Keratinocyte (primary cell): ENCODE measurements around the gene OVOL2. TPM values are rescaled to one million over a fixed set of nuclear protein-coding genes. Genes with fewer than 3 reads are reported as not detected.

Experiments used
- DNase-seq: peaks from one replicate; pipeline ENCODE4 v3.0.0-alpha.2; 2011; ENCODE audit warnings: low read depth, missing footprints, low spot score
- FAIRE-seq: peaks from 2 replicates; lab custom pipeline; 2011; peaks lifted over from hg19 to GRCh38; lab: Jason Lieb, UNC
- H2AFZ ChIP-seq: 2 replicates; pipeline ENCODE4 v1.6.0; 2012; ENCODE audit warnings: low read length, control low read depth, inconsistent platforms; ENCODE audit not compliant: control insufficient read depth
- H3K27ac ChIP-seq: 2 replicates; pipeline ENCODE4 v1.5.1; 2011; ENCODE audit warnings: low read length; ENCODE audit not compliant: control insufficient read depth, insufficient read depth
- H3K27me3 ChIP-seq: 3 replicates; pipeline ENCODE4 v1.6.0; 2011; ENCODE audit warnings: low read length; ENCODE audit not compliant: control insufficient read depth, insufficient read depth; ENCODE audit errors: extremely low read depth
- H3K36me3 ChIP-seq, 2 experiments: 2 replicates in 1 of 2; 3 replicates in 1 of 2; pipeline ENCODE4 v1.5.1; 2011; ENCODE audit warnings: low read length in 2 of 2, mild to moderate bottlenecking in 1 of 2; ENCODE audit not compliant: control insufficient read depth in 2 of 2, insufficient read depth in 2 of 2; ENCODE audit errors: extremely low read depth in 1 of 2
- H3K4me1 ChIP-seq: 3 replicates; pipeline ENCODE4 v1.5.1; 2011; ENCODE audit warnings: low read length; ENCODE audit not compliant: control insufficient read depth, insufficient read depth; ENCODE audit errors: extremely low read depth
- H3K4me2 ChIP-seq: 3 replicates; pipeline ENCODE4 v1.6.0; 2011; ENCODE audit warnings: low read depth, low read length; ENCODE audit not compliant: control insufficient read depth, insufficient read depth; ENCODE audit errors: extremely low read depth
- H3K4me3 ChIP-seq, 3 experiments: fragments of 200-600 bp in 1 of 3; sonication (generic) in 1 of 3; 2 replicates in 2 of 3; 3 replicates in 1 of 3; pipeline ENCODE4 v1.5.1; 2011 to 2016; ENCODE audit warnings: low read length in 3 of 3, mild to moderate bottlenecking in 3 of 3, control low read depth in 2 of 3, inconsistent platforms in 1 of 3, low read depth in 1 of 3, mixed read lengths in 1 of 3, mixed run types in 1 of 3, moderate library complexity in 1 of 3; ENCODE audit not compliant: control insufficient read depth in 2 of 3, insufficient read depth in 2 of 3; ENCODE audit errors: extremely low read depth in 1 of 3
- H3K79me2 ChIP-seq: 2 replicates; pipeline ENCODE4 v1.6.0; 2012; ENCODE audit warnings: low read length; ENCODE audit not compliant: control insufficient read depth, insufficient read depth
- H3K9ac ChIP-seq: 3 replicates; pipeline ENCODE4 v1.6.0; 2011; ENCODE audit warnings: low read length; ENCODE audit not compliant: control insufficient read depth, insufficient read depth; ENCODE audit errors: extremely low read depth
- H3K9me1 ChIP-seq: 3 replicates; pipeline ENCODE4 v1.6.0; 2011; ENCODE audit warnings: low read length; ENCODE audit not compliant: control insufficient read depth, insufficient read depth; ENCODE audit errors: extremely low read depth
- H3K9me3 ChIP-seq: 2 replicates; pipeline ENCODE4 v1.5.1; 2012; ENCODE audit warnings: low read depth, low read length; ENCODE audit not compliant: control insufficient read depth
- H4K20me1 ChIP-seq: 3 replicates; pipeline ENCODE4 v1.6.0; 2011; ENCODE audit warnings: low read length; ENCODE audit not compliant: control insufficient read depth, insufficient read depth; ENCODE audit errors: extremely low read depth
- CTCF ChIP-seq, 3 experiments: IDR thresholded peaks in 1 of 3; conservative IDR thresholded peaks in 1 of 3; optimal IDR thresholded peaks in 1 of 3; 2 replicates in 2 of 3; 3 replicates in 1 of 3; pipeline versions ENCODE3 to v1.5.1; 2011; ENCODE audit warnings: low read length in 3 of 3, mild to moderate bottlenecking in 3 of 3, moderate library complexity in 2 of 3, control low read depth in 1 of 3, inconsistent platforms in 1 of 3; ENCODE audit not compliant: insufficient read depth in 2 of 3; ENCODE audit errors: extremely low read depth in 1 of 3
- EZH2 ChIP-seq: IDR thresholded peaks from one replicate; pipeline ENCODE4 v1.6.1; 2012; ENCODE audit warnings: inconsistent platforms, mild to moderate bottlenecking, low read length, moderate library complexity
- dilution Hi-C: fragments of 300-500 bp; cut with MboI; formaldehyde crosslinking; loops from one replicate; pipeline ENCODE4 v1.7.0; 2020; ENCODE audit warnings: low sequenced_read_pairs; ENCODE audit not compliant: extremely low pct_ligation_motif_present
- polyA plus RNA-seq, 5 experiments: library from polyadenylated mRNA; depleted of rRNA in 3 of 5; stranded (reverse) in 3 of 5; stranded (forward) in 1 of 5; unstranded in 1 of 5; fragments of >200 nt; gene quantifications; 1 replicate in 1 of 5; 2 replicates in 3 of 5; 3 replicates in 1 of 5; pipeline versions ENCODE4 v1.2.1 to v1.2.3, GENCODE V29; 2011 to 2012; ENCODE audit warnings: missing spikeins in 2 of 5, low read depth in 1 of 5, low replicate concordance in 1 of 5

OVOL2 gene
- polyA plus RNA-seq, 1 donor (not counting 4 experiments of a cell fraction or from before 2014, with no cell fraction given) = 4.3 TPM

GRCh38 chr20:18093388-18093787 is 35.7 kb upstream of the OVOL2 start:
- Histone ChIP-seq H3K79me2 (no peaks in the 10 kb centered on the region), H3K9me1 (no peaks in the 10 kb centered on the region), H3K4me1 (no peaks in the 10 kb centered on the region), H3K4me3 (no peak overlapping the region), H3K36me3 (no peaks in the 10 kb centered on the region), H4K20me1 (no peaks in the 10 kb centered on the region), H3K9me3 (no peaks in the 10 kb centered on the region), H3K9ac (no peak overlapping the region), H3K27me3 (no peaks in the 10 kb centered on the region), H2AFZ (no peak overlapping the region), H3K4me2 (no peak overlapping the region), H3K27ac (no peak overlapping the region)
- no peak for TF ChIP-seq EZH2
- TF ChIP-seq CTCF (optimal IDR thresholded peaks at IDR 0.05 in 1 of 3, IDR thresholded peaks at IDR 0.05 in 1 of 3, conservative IDR thresholded peaks at IDR 0.05 in 1 of 3; ENCODE audit: extremely low read depth in 1 of 3, insufficient read depth in 2 of 3, low read length in 3 of 3) = no peak
- dilution Hi-C loops = no loop called here
- DNase-seq = no peak
- FAIRE-seq = no peak

- Histone ChIP-seq H2AFZ (no peak overlapping the region), H3K79me2 (no peaks in the 10 kb centered on the region), H3K4me3 (no peak overlapping the region), H3K27me3 (no peaks in the 10 kb centered on the region), H3K9me3 (no peaks in the 10 kb centered on the region), H3K36me3 (no peaks in the 10 kb centered on the region), H3K27ac (no peak overlapping the region), H3K4me1 (no peaks in the 10 kb centered on the region), H3K9ac (no peak overlapping the region), H3K9me1 (no peaks in the 10 kb centered on the region), H3K4me2 (no peak overlapping the region), H4K20me1 (no peaks in the 10 kb centered on the region)
- DNase-seq = no peak
- TF ChIP-seq CTCF (optimal IDR thresholded peaks at IDR 0.05 in 1 of 3, IDR thresholded peaks at IDR 0.05 in 1 of 3, conservative IDR thresholded peaks at IDR 0.05 in 1 of 3; ENCODE audit: extremely low read depth in 1 of 3, insufficient read depth in 2 of 3, low read length in 3 of 3) (no peak), EZH2 (no peak)
- dilution Hi-C loops = no loop called here
- no peak for FAIRE-seq
Measured at GRCh38 chr20:18092890-18093289, 35.2 kb upstream of the OVOL2 start.
